GM12892 (cell line): ENCODE results near the gene PDZRN4.

Source experiments
- POLR2A ChIP-seq: IDR thresholded peaks from 2 replicates; pipeline ENCODE4 v1.6.1; 2011; ENCODE audit warnings: low read depth, low read length, control low read depth
- TAF1 ChIP-seq: IDR thresholded peaks from 2 replicates; pipeline ENCODE4 v1.6.1; 2011; ENCODE audit warnings: low read depth, mild to moderate bottlenecking, control low read depth, low read length, borderline replicate concordance

DNA sequence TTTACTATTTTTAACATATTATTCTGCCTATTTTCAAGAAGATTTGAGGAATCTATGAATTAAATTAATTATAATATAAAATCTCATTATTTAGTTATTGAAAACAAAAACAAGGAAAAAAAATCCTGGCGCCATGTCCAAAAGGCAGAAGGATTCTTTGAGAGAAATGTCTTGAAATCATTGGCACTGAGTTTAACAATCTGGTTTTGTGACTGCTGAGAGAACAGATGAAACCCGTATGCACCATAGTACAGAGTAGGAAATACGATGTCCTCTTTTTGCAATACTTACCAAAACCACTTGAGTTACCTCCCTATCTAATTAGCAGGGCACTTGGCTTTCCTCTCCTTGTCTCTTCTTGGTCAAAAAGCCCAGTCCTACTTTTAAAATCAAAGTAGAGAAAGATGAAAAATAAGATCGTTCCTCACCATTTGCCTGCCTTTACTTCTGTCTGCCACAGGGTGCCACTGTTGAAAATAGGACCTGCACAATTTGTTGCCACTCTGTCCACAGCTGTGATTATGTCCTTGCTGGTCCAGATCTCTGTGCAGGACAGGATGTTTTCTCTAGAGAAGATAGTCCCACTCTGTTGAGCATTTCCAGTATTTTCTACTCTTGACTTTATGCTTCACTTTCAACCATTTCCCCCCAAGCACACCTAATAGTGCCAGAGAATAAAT, 179.7 kb downstream of the PDZRN4 start:
- no peak for TF ChIP-seq POLR2A
- TF ChIP-seq TAF1, result no peak
